ENCODE data around the gene SUGCT.

DNA sequence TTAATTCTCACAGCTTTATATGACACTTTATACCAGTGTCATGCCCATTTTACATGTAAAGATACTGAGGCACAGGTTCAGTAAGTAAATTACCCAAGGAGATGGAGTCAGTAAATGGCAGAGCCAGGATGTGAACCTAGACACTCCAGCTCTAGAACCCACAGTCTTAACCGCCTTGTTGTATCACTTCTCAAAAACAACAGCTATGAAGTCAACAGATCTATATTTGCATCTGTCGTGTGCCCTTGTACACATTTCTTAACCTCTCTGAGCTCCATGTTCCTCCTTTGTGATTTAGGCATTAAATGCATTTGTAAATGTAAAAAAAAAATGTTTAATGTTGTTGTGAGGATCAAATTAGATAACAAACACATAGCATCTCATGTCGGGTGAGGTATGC, 716.2 kb downstream of the SUGCT start:
- TF ChIP-seq, protein P1, sequence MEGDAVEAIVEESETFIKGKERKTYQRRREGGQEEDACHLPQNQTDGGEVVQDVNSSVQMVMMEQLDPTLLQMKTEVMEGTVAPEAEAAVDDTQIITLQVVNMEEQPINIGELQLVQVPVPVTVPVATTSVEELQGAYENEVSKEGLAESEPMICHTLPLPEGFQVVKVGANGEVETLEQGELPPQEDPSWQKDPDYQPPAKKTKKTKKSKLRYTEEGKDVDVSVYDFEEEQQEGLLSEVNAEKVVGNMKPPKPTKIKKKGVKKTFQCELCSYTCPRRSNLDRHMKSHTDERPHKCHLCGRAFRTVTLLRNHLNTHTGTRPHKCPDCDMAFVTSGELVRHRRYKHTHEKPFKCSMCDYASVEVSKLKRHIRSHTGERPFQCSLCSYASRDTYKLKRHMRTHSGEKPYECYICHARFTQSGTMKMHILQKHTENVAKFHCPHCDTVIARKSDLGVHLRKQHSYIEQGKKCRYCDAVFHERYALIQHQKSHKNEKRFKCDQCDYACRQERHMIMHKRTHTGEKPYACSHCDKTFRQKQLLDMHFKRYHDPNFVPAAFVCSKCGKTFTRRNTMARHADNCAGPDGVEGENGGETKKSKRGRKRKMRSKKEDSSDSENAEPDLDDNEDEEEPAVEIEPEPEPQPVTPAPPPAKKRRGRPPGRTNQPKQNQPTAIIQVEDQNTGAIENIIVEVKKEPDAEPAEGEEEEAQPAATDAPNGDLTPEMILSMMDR (IDR thresholded peaks at IDR 0.05; ENCODE audit: borderline replicate concordance, extremely low read depth, low read length, poor library complexity, severe bottlenecking), result no peak
- TF ChIP-seq EZH2 (IDR thresholded peaks at IDR 0.05; ENCODE audit: borderline replicate concordance, low read depth, low read length, severe bottlenecking), result no peak

Measured in DND-41 (cell line).